ENCODE measurements around the gene GABRR3. TPM values are rescaled to one million over a fixed set of nuclear protein-coding genes. Genes with fewer than 3 reads are reported as not detected.

GABRR3 gene
- polyA plus RNA-seq, 1 experiment = not detected

- Histone ChIP-seq H3K4me3 (ENCODE audit: low read depth, low read length) (no peak overlapping the region), H3K36me3 (ENCODE audit: control insufficient read depth, insufficient read depth, low read length) (peaks cover 5% of the 10 kb centered on the region), H3K27me3 (ENCODE audit: control insufficient read depth, insufficient read depth, low read length) (no peaks in the 10 kb centered on the region)
- CTCF ChIA-PET = interaction anchor here (1.2 kb wide), 1 partner anchor 74 kb away, joined by 3 read pairs; no protein-coding TSS in a partner anchor
- DNase-seq (ENCODE audit: low read depth) = no peak
- POLR2A ChIA-PET = no interaction called here
- TF ChIP-seq CTCF (IDR thresholded peaks at IDR 0.05; ENCODE audit: insufficient read depth, low read depth, low read length) = no peak
Observed at GRCh38 chr3:97948351-97949109, 86.6 kb downstream of the GABRR3 start.

GRCh38 chr3:97942801-97943546 is 92.1 kb downstream of the GABRR3 start:
- ChIA-PET CTCF (interaction anchor here (0.6 to 0.9 kb wide), 2 partner anchors 10 to 11 kb away, joined by 3 to 4 read pairs; no protein-coding TSS in a partner anchor), POLR2A (no interaction called here)
- Histone ChIP-seq H3K27me3 (ENCODE audit: control insufficient read depth, insufficient read depth, low read length) (no peaks in the 10 kb centered on the region), H3K36me3 (ENCODE audit: control insufficient read depth, insufficient read depth, low read length) (peaks cover 3% of the 10 kb centered on the region; the same call in 1 of the 2 replicates), H3K4me3 (ENCODE audit: low read depth, low read length) (no peak overlapping the region)
- DNase-seq (ENCODE audit: low read depth) = no peak
- TF ChIP-seq CTCF (IDR thresholded peaks at IDR 0.05; ENCODE audit: insufficient read depth, low read depth, low read length) = no peak

DNA sequence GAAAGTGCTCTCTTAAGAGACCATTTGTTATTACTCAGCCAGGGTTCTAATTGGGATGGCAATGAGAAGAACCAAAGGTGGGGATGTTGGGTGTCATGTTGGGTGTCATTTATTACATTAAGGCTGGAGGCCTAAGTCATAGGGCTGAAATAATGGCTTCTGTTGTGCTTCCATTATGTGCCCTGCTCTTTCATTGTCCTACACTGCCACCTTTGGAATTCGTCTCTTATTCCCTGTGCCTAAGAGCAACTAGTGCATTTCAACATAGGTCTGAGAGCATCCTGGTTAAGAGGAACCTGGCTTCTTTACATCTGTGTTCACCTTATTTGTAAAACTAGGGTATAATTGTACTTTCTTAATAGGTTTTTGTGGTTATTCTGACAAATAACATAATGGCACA is 95.1 kb downstream of the GABRR3 start:
- POLR2A ChIA-PET = no interaction called here
- CTCF ChIA-PET = interaction anchor here (0.7 to 1.4 kb wide), 6 partner anchors 9 to 118 kb away, joined by 3 read pairs; partner anchors contain the start of gene CRYBG3
- Histone ChIP-seq H3K27me3 (ENCODE audit: control insufficient read depth, insufficient read depth, low read length) (no peaks in the 10 kb centered on the region), H3K36me3 (ENCODE audit: control insufficient read depth, insufficient read depth, low read length) (0 out of 2 replicates have a peak, but pooled peaks cover 2% of the 10 kb centered on the region), H3K4me3 (ENCODE audit: low read depth, low read length) (no peak overlapping the region)
- TF ChIP-seq CTCF (IDR thresholded peaks at IDR 0.05; ENCODE audit: insufficient read depth, low read depth, low read length) = no peak
- no peak for DNase-seq (ENCODE audit: low read depth)

DNA sequence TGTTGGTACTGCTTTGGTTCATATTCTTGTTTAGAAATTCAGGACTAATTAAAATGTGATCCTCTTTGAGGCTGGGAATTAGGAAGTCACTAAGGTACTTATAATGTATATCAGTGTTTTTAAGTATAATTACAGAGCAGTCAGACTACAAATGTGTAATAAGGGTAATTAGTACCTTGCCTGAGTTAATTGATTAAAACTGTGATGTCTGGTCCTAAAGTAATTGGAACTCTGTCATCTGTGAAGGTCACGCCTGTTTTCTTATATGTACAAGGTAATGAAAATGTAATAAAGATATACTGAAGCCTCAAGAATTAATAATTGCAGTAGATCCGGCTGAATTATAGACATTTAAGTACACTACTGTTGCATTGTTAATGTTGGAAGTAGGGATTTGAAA is 95.7 kb downstream of the GABRR3 start:
- no peak for TF ChIP-seq CTCF (IDR thresholded peaks at IDR 0.05; ENCODE audit: insufficient read depth, low read depth, low read length)
- no peak for DNase-seq (ENCODE audit: low read depth)
- CTCF ChIA-PET = interaction anchor here (0.7 to 1.2 kb wide), 4 partner anchors 9 to 147 kb away, joined by 3 to 4 read pairs (median 3); no protein-coding TSS in a partner anchor
- POLR2A ChIA-PET = no interaction called here
- Histone ChIP-seq H3K36me3 (ENCODE audit: control insufficient read depth, insufficient read depth, low read length) (0 out of 2 replicates have a peak, but pooled peaks cover 2% of the 10 kb centered on the region), H3K27me3 (ENCODE audit: control insufficient read depth, insufficient read depth, low read length) (no peaks in the 10 kb centered on the region), H3K4me3 (ENCODE audit: low read depth, low read length) (no peak overlapping the region)

DNA sequence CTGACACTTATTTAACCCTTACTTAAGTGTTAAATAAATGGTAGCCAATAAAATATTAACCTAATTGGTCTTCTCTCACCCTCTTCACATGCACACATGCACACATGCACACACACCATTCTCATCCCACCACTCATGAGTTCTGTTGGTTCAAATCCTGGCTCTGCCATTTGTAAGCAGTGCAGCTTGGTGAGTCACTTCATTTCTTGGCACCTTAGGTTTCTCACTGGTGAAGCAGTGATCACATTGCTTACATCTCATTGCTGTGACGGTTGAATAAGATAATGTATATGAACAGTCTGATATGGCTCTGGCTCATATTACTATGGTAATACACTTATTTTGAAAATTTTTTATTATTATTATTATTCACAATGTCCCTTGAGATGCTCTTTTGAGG is 96.7 kb downstream of the GABRR3 start:
- no peak overlapping the region for H3K4me3 ChIP-seq (ENCODE audit: low read depth, low read length)
- peaks cover 5% of the 10 kb centered on the region; the same call in 1 of the 2 replicates for H3K36me3 ChIP-seq (ENCODE audit: control insufficient read depth, insufficient read depth, low read length)
- H3K27me3 ChIP-seq (ENCODE audit: control insufficient read depth, insufficient read depth, low read length) = no peaks in the 10 kb centered on the region
- ChIA-PET CTCF (interaction anchor here (1.2 kb wide), 1 partner anchor 146 kb away, joined by 4 read pairs; no protein-coding TSS in a partner anchor), POLR2A (no interaction called here)
- no peak for DNase-seq (ENCODE audit: low read depth)
- no peak for TF ChIP-seq CTCF (IDR thresholded peaks at IDR 0.05; ENCODE audit: insufficient read depth, low read depth, low read length)

All from BJ (cell line).